GM12874 (cell line): ENCODE data around the gene MTHFD2L.

Experiments used
- CTCF ChIP-seq: IDR thresholded peaks from 2 replicates; pipeline ENCODE4 v1.5.1; 2011; ENCODE audit warnings: low read depth, mild to moderate bottlenecking, control low read depth, low read length, moderate library complexity; ENCODE audit not compliant: insufficient read depth

The MTHFD2L gene

GRCh38 chr4:74266081-74266480 is 108.2 kb downstream of the MTHFD2L start:
- no peak for TF ChIP-seq CTCF

GRCh38 chr4:74267998-74268606 is 110.2 kb downstream of the MTHFD2L start:
- no peak for TF ChIP-seq CTCF

- TF ChIP-seq CTCF, result no peak
Measured at GRCh38 chr4:74268643-74269042, 110.7 kb downstream of the MTHFD2L start.

- TF ChIP-seq CTCF, result no peak
Measured at GRCh38 chr4:74278490-74278889, 120.6 kb downstream of the MTHFD2L start.

- no peak for TF ChIP-seq CTCF
Measured at GRCh38 chr4:74279716-74280115, 121.8 kb downstream of the MTHFD2L start.

GRCh38 chr4:74282926-74283325 is 125.0 kb downstream of the MTHFD2L start:
- TF ChIP-seq CTCF, result no peak

- no peak for TF ChIP-seq CTCF
Measured at GRCh38 chr4:74283614-74284013, 125.7 kb downstream of the MTHFD2L start.
